Fibroblast of skin of right quadriceps (primary cell): ENCODE results near the gene CCNL2.
"Not testable (repeated sequence)": the region's sequence is repeated elsewhere in the genome, so short reads cannot be mapped to it uniquely, and the experiment has no call there.

ENCODE experiments used
- DNase-seq: peaks from one replicate; pipeline ENCODE4 v3.0.0-alpha.2; 2013

The CCNL2 gene

DNA sequence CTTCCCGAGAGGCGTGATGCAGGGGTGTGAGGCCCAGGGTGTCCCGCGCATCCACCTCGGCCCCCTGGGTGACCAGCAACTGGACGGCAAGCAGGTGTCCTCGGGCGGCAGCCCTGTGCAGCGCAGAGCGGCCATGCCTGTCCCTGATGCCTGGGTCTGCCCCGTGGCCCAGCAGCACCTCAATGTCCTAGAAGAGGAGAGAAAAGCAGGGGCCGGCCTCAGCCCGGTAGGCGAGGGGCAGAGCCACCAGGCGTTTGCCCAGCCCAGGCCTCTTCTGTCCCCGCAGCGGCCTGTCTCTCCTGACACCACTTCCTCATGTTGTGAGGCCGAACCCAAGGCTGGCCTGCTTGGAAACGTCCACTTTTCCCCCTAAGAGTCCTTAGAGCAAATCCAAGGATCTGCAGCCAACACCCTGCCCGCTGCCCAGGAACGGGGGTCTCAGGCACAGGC lies 20.3 kb upstream of the CCNL2 start:
- DNase-seq: no peak

DNA sequence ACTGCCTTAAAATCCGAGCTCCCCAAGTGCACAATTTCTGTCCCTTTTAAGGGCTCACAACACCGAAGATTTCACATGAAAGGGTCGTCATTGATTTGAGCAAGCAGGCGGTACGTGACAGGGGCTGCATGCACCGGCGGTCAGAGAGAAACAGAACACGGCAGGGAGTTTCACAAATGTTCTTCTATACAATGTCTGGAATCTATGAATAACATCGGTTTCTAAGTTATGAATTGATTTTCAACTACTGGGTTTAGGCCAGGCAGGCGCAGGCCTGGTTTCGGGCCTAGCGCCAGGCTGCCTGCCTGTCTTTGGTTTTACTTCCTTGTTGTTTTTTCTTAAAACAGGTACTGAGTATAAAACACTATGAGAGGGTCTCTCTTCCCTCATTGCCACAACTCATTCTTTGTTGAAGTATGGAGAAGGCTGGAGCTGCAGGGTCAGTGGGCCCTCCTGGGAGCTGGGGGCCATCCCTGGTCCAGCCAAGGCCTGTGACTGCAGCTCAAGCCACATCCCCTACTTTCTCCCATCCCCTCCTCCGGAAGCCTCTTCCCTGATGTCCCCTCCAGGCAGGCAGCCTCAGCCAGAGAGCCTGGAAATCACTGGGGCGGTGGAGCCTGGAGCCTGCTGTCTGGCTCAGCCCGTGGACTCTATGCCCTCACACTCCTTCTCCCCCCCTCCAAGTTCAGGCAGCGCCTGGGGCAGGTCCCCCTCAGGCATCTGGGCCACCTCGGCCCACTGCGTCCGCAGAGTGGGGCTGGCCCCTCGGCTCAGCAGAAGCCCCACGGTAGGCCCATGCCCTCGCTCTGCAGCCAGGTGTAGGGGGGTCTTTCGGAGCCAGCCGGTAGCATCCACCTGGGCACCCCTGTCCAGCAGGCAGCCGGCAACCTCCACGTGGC lies 19.6 kb upstream of the CCNL2 start:
- DNase-seq: no peak

DNA sequence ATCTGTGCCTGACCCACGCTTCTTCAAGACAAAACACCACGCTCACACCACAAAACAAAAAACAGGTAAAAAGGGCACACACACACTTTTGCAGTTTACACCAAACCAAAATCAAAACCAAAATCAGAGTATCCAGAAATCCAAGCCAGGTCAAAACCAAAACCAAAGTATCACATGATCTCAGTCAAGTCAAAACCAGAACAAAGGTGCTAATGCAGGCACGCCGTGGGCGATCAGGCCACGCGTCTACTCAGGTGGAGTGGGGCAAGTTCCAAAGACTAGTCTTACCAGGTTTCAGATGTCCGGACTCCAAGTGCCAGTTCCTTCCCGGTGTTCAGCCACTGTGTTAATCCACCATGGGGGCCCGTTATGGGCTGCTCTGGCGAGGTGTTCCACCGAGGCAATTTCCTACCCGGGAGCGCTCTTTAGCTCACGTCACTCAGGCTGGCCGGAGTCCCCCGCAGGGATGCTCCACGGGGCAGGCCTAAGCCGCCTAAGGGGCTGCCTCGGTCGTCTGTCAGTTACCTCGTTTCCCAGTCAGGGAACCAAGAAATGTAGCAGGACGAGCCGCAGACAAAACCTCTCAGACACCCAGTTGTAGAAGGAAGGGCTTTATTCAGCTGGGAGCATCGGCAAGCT lies 18.8 kb upstream of the CCNL2 start:
- not testable (repeated sequence) for DNase-seq

DNA sequence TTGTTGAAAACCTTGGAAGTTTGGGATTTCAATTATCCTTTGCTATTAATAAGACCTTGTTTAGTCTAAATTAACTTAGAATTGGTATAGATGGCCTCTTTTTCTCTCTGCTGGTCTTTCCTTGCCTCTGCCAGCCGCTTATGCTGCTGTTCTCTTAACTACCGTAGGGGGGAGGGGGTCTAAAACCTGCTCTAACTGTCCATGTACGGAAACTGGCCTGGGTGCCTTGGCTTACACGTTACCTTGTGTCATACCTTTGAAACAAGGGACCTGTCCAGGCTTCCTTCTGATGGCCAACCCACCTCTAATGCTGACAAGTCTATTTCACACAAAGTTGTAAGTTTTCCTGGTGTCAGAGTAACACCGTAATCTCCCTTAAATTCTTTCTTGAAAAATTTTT lies 18.3 kb upstream of the CCNL2 start:
- not testable (repeated sequence) for DNase-seq

DNA sequence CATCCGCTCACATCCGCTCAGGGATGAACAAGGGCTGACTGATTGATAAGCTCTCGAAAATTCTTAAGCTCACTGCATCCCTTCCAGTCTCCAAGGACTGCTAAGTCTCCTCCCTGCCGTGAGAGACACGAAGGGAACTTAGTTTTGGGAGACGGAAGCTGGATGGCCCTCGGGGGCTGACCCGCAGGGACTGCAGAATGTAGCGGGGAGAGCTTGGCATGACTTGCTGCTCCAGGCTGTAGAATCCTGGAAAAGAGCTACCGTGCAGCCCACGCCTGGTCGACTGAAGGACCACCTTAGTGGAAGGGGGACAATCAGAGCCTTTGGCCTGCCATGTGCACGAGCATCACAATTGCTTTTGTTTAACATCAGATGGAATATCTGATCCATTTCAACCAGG lies 16.6 kb upstream of the CCNL2 start:
- DNase-seq: no peak

DNA sequence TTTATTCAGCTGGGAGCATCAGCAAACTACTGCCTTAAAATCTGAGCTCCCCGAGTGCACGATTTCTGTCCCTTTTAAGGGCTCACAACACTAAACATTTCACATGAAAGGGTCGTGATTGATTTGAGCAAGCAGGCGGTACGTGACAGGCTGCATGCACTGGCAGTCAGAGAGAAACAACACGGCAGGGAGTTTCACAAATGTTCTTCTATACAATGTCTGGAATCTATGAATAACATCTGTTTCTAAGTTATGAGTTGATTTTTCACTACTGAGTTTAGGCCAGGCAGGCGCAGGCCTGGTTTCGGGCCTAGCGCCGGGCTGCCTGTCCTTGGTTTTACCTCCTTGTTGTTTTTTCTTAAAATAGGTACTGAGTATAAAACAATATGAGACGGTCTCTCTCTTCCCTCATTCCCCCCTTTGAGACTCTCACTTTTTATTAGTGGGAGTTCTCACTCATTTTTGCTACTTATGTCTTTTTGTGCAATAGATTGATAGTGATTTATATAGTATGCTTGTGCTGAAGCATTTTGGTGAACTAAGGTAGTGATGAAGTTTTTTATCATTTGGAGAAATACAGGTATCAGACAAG lies 13.3 kb upstream of the CCNL2 start:
- not testable (repeated sequence) for DNase-seq

DNA sequence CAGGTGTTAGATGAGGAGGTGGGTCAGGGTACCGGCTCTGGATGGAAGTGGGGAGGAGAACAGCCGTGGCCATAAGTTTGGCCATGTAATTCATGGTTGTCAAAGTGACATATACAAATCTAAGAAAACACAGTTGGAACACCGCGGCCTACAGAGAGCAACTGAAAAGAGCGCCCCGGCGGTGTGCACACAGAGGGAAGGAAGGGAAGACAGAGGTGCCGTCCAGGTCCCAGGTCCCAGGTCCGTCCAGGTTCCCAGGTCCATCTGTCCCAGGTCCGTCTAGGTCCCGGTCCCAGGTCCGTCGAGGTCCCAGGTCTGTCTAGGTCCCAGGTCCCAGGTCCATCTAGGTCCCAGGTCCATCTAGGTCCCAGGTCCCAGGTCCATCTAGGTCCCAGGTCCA lies 12.5 kb upstream of the CCNL2 start:
- no peak for DNase-seq

DNA sequence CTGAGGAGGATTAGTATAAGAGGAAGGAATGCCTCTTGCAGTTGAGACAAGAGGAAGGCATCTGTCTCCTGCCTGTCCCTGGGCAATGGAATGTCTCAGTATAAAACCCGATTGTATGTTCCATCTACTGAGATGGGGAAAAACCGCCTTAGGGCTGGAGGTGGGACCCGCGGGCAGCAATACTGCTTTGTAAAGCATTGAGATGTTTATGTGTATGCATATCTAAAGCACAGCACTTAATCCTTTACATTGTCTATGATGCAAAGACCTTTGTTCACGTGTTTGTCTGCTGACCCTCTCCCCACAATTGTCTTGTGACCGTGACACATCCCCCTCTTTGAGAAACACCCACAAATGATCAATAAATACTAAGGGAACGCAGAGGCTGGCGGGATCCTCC lies 11.1 kb upstream of the CCNL2 start:
- DNase-seq: not testable (repeated sequence)

DNA sequence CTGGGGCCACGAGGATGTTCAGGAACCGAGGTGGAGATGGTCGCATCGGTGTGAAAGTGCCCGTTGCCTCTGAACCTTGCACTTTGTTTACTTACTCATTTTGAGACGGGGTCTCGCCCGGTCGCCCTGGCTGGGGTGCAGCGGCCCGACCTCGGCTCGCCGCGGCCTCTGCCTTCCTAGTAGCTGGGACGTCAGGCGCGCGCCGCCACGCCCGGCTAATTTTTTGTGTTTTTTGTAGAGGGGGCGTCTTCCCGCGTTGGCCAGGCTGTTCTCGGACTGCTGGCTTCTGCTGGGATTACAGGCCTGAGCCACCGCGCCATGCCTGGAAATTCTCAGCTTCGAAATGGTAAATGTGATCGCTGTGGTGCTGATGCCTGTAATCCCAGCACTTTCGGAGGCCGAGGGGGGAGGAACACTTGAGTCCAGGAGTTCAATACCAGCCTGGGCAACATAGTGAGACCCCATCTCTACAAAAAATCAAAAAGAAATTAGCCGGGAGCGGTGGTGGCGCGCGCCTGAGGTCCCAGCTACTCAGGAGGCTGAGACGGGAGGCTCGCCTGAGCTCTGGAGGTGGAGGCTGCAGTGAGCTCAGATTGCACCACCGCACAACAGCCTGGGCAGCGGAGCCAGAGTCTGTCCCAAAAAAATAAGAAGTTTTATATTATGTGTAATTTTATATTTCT lies 8.6 kb upstream of the CCNL2 start:
- no peak for DNase-seq

DNA sequence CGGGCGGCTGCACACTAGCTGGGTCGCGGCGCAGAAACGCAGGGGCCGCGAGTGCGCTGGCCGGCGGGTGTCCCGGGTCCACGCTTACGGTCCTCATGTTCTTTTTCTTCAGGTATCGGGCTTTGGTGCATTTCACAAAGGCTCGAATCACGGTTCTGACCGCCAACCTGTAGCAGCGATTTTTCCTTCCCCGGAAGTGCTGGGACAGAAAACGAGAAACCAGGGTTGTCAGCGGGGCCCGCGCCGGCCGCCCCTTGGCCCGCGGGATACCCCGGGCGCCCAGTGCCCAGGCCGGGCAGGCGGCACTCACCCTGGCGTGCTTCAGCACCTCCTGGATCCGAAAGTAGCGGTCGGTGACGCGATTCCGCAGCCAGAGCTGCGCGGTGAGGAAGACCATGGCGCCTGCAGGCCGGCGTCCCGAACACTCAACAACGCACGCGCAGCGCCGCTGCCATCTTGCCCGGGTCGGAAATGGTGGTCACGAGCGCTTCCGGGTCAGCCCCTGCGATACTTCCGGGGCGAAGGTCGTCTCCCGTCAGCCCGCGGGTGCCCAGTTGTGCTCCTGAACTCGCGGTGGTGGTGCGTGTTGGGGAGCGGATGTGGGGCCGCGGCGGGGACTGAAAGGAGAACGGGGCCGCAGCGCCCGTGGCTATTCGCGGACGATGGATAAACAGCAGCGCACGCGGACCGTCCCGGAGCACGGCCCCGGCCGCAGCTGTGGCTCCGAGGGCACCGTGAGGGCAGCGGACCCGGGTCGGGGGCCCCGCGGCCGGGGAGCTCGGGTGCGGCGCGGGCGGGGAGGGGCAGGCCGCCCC lies 7.9 kb upstream of the CCNL2 start, which contains the start of gene MRPL20:
MRPL20 (minus strand) TSS at position 473 of the 815 bp plus-strand sequence; CDS start at position 397, 76 bp downstream.
- peak; percentile 88 for DNase-seq

DNA sequence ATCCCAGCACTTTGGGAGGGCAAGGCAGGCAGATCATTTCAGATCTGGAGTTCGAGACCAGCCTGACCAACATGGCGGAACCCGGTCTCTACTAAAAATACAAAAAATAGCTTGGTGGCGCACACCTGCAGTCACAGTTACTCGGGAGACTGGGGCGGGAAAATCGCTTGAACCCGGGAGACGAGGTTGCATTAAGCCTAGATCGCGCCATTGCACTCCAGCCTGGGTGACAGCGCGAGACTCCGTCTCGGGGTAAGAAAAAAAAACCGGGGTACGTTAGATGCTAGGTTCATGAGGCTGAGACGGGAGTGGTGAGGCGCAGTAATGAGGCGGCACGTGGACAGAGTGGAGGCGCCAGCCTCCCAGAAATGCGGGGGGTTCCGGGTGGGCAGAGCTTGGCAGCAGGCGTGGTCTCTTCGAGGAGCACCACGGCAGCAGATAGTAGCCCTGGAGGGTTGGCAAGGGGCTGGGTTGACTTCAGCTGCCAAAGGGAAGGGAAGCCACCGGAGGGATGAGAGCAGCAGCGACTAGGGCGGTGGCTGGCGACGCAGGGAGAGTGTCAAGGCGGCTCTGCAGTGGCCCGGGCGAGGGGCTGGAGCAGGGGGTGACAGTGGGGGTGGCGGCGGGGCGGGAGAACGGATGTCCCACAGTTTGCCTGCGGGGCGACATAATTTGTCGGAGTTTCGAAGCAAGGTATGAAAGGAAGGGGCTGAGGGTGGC lies 7.1 kb upstream of the CCNL2 start:
- DNase-seq: no peak

DNA sequence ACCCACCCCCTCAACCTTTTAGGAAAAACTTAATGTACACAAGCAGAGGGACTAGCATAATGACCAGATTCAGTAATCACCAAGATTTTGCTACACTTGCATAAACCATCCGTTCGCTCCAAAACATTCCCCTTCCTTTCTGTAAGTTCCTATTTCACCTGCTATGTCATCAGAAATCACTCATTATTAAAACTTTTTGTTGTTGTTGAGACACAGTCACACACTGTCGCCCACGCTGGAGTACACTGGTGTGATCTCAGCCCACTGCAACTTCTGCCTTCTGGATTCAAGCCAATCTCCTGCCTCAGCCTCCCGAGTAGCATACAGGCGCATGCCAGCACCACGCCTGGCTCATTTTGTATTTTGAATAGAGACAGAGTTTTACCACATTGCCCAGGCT lies 4.5 kb upstream of the CCNL2 start:
- no peak for DNase-seq

DNA sequence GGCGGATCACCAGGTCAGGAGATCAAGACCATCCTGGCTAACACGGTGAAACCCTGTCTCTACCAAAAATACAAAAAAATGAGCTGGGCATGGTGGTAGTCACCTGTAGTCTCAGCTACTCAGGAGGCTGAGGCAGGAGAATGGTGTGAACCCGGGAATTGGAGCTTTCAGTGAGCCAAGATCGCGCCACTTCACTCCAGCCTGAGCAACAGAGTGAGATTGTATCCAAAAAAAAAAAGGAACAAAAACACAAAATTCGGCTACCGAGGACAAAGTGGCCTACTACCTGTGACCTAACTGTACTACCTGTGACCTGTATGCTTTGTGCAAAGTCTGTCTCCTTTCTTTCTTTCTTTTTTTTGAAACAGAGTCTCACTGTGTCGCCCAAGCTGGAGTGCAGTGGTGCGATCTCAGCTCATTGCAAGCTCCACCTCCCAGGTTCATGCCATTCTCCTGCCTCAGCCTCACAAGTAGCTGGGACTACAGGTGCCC lies 3.8 kb upstream of the CCNL2 start:
- not testable (repeated sequence) for DNase-seq

DNA sequence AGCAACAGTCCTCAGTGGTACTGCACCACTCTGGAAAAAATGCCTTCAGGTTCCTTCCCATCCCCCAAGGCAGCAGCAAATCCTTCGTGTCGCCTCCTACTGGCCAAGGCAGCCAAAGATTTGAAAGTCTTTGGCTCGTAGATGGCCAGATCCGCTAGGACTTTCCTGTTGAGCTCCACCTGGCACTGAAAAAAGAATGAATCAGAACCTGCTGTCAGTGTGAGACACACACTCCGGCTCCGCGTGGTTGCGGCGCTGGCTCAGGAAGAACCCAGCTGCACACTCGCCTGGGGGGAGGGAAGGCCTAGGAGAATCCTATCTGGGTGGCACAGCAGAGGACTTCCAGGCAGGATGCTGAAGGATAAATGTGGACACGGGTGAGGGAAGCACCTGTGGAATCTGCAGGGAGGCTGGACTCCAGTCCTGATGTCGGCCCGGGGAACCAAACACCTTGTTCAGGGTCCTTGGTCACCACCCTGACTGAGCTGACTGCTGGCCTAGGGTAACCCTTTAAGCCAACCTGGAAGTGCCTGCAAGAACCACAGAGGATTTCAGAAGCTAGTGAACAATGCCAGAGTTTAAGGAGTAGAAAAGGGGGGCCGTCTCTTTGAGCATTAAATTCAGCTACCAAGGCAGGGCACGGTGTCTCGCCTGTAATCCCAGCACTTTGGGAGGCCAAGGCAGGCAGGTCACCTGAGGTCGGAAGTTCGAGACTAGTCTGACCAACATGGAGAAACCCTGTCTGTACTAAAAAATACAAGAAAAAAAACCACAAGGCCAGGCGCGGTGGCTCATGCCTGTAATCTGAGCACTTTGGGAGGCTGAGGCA lies 3.2 kb upstream of the CCNL2 start:
- DNase-seq: peak; percentile 52

DNA sequence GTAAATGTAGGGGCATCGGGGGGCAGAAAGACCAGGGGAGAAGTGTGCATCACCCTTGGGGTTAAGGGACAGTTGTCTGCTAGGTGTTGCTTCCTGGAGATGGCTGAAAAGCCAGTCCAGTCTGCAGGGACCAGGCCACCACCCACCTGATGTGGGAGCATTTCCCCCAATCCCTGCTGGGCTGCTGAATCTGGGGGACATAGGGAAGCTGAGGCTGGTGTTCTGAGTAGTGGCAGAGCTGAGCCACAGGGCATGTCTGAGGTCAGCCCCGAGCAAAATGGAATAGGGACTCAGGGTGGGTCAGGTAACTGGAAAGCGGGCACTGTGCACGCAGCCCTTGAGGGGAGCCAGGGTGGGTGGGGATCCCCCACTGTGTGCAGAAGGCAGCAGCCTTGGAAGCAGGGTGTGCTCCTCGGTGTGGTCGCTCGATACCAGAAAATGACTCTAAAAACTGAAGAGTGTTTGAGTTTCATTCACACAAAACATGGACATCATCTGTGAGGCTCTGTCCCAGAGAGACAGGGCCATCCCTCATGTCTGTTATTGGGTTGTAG lies 2.4 kb upstream of the CCNL2 start:
- DNase-seq: no peak

DNA sequence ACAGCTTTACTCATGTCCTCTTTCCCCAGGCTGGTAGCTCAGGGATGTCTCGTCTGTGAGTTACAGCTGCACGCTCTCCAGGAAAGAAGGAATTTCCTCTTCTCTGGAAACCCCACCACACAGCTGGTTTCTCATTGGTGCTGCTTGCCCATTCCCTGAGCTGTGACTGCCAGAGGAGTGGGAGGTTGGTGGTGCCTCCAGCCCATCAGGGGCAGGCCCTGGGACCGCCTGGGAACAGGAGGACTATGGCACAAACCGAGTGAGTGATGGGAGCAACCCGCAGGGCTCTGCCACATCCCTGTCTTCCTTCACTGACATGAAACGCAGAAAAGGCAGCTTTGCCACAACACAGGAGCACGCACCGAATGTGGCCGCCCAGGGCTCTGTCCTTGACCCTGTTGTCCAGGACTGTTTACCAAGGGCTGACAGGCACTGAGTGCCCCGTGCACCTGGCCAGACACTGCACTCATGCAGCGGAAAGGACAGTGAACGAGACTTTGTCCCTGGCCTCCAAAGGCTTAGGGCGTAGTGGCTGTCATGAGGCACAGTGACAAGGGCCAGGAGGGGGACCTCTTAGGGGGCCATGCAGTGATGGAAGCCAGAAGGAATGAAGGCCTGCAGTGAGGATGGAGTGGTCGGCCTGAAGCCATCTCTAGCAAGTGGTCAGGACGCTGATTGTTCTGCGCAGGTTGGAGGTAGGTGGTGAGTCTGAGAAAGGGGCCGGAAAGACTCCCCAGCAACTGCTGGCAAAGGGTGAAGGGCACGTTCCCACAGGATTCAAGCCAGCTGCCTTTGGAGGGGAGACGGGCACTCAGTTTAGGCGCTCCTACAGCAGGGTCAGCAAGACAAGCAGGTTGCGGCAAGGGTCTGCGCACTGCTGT lies 1.7 kb upstream of the CCNL2 start:
- no peak for DNase-seq

DNA sequence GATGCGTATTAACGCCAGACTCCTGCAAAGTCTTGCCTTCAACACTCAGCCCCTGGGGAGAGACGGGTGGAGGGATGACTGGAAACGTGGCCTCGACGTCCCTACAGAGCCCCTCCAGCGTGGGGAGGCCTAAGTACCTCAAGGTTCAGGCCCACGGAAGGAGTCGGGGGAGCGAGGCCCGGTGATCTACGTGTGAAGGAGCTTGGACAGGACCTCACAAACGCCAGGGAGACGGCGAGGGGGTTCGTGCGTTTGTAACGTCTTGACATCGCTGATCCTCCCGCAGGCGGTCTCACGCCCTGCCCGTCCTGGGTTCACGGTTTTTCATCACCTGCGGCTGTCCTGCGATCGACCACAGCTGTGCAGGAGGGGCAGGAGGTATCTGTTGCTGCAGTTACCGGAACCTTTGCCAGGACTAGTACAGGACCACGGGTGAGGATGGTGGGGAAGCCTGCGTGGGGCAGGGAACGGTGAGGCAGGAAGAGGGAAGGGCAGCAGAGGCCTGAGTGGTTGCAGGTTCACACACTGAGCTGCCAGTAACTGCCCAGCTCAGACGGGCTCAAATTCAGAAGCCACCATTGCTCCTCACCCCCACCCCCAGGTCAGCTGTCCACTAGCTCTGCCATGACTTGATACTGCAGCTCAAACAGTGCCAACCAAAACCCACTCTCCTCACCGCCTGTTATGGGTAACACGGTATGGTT lies 889 bp upstream of the CCNL2 start:
- DNase-seq: no peak

DNA sequence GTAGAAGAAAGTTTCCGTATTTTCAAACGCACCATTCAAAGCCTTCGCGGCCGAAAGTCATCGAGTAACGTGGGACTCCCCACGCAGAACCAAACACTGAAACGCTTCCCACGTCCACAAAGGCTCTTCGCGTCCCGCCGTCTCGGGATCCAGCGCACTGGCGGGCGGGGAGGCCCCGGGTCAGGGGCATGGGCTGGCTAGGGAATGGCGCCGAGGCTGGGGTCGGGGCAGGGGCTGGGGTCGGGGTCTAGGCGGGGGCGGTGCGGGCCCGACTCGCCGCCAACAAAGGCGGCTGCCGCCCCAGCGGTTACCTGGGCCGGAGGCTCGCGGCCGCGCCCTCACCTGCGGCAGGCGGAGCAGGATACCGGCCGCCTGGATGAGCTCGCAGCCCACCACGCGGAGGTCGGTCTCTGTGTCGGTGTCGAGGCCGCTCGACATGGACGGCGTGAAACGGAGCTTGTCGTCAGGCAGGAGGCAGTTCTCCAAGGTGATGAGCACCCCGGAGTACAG lies 403 bp downstream of the CCNL2 start:
- no peak for DNase-seq
